Measurements from ENCODE around the gene USP34. TPM values are rescaled to one million over a fixed set of nuclear protein-coding genes. Genes with fewer than 3 reads are reported as not detected.

USP34 gene
- total RNA-seq, 1 experiment from 2014 or later = 76.3 TPM

DNA sequence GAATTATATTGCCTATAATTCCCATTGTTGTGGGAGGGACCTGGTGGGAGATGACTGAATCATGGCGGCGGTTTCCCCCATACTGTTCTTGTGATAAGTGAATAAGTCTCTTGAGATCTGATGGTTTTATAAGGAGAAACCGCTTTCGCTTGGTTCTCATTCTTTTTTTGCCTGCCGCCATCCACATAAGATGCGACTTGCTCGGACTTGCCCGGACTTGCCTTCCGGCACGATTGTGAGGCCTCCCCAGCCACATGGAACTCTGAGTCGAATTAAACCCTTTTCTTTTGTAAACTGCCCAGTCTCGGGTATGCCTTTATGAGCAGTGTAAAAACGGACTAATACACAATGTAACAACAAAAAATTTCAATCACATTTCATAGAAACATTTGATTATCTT is 193.1 kb downstream of the USP34 start (continued):
- TF ChIP-seq, protein P1, sequence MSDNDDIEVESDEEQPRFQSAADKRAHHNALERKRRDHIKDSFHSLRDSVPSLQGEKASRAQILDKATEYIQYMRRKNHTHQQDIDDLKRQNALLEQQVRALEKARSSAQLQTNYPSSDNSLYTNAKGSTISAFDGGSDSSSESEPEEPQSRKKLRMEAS (IDR thresholded peaks at IDR 0.05) = no peak
- no peak for TF ChIP-seq ZNF274 (IDR thresholded peaks at IDR 0.05; ENCODE audit: low read depth, low read length)
- TF ChIP-seq TCF7L2 (IDR thresholded peaks at IDR 0.05; ENCODE audit: borderline replicate concordance, extremely low read depth, insufficient read depth, insufficient read length) = no peak
- TF ChIP-seq SP1 (IDR thresholded peaks at IDR 0.05; ENCODE audit: low read depth) = no peak
- no peak for TF ChIP-seq JUND (IDR thresholded peaks at IDR 0.05)
- no peak for TF ChIP-seq POLR2A (IDR thresholded peaks at IDR 0.05; ENCODE audit: borderline replicate concordance, extremely low read depth, insufficient read depth, insufficient read length)
- no peak for TF ChIP-seq EGR1 (IDR thresholded peaks at IDR 0.05; ENCODE audit: low read depth)

DNA sequence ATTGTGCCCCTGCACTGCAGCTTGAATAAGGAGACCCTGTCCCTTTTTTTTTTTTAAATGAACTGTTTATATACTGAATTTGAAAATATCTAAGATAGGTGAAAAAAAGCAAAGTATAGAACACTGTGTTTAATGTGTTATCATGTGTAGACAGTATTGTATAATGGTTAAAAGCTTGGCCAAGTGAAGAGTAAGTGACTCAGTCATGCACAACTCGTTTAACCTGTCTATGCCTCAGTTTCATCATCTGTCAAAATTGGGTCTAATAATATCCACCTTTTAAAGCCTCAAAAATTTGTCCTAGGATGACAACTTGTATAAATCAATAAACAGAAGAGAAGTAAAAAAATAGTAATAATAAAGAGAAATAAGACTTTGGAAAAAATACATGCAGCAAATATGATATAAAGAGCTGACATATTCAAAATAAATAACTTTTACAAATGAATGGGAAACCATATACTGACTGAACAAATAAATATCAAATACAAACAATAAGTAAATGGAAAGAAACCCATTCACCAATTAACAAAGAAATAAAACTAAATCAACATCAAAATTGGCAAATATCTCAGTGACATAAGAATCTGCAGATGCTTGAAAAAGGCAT is 195.2 kb downstream of the USP34 start:
- H3K27me3 ChIP-seq (ENCODE audit: insufficient read depth, low read length) = no peaks in the 10 kb centered on the region
- RAD21 ChIA-PET (ENCODE audit: low non-redundant PET in 1 of 2, low total read pairs in 2 of 2, uncharacterized antibody in 2 of 2, unreplicated experiment in 2 of 2) = no interaction called here
- H3K9me3 ChIP-seq (ENCODE audit: control insufficient read depth in 1 of 2, insufficient read depth in 1 of 2, low read depth in 1 of 2, low read length in 2 of 2) = no peaks in the 10 kb centered on the region
- no peak for TF ChIP-seq SP1 (IDR thresholded peaks at IDR 0.05; ENCODE audit: low read depth)
- TF ChIP-seq CBX3 (IDR thresholded peaks at IDR 0.05; ENCODE audit: low read depth) = no peak
- CTCF ChIA-PET = no interaction called here
- no peak for ATAC-seq
- no peak overlapping the region for H3K27ac ChIP-seq (ENCODE audit: low read depth, low read length)
- no peak overlapping the region for H2AFZ ChIP-seq (ENCODE audit: low read depth, low read length, poor library complexity, severe bottlenecking)
- H3K4me3 ChIP-seq (replicated peaks in 1 of 2; ENCODE audit: low read depth in 1 of 2, low read length in 2 of 2) = no peak overlapping the region
- intact Hi-C loops (cut with micrococcal nuclease) = no loop called here
- H4K20me1 ChIP-seq (ENCODE audit: insufficient read depth) = no peaks in the 10 kb centered on the region; the same call in 1 of the 2 replicates
- no peak overlapping the region for H3K4me2 ChIP-seq (ENCODE audit: low read length)
- POLR2A ChIA-PET = no interaction called here
- no peaks in the 10 kb centered on the region for H3K4me1 ChIP-seq (ENCODE audit: control insufficient read depth in 1 of 2, insufficient read depth in 2 of 2, low read length in 2 of 2)
- H3K79me2 ChIP-seq (ENCODE audit: insufficient read depth, low read length) = no peaks in the 10 kb centered on the region
- no peaks in the 10 kb centered on the region for H3K9me2 ChIP-seq (ENCODE audit: insufficient read depth)
- no TSS peak for BruUV-seq (replicated peaks)
- no peak for DNase-seq (ENCODE audit: low read depth, low spot score)
- H3K36me3 ChIP-seq (ENCODE audit: control insufficient read depth in 1 of 2, insufficient read depth in 2 of 2, low read length in 2 of 2) = peaks cover 13 to 15% of the 10 kb centered on the region in 2 experiments
- no peak overlapping the region for H3K9ac ChIP-seq (ENCODE audit: low read length)

Measured in HCT116 (cell line).